HCT116 (cell line): ENCODE data around the gene TNFRSF12A. TPM values are rescaled to one million over a fixed set of nuclear protein-coding genes. Genes with fewer than 3 reads are reported as not detected.

Experiments used
- ATAC-seq: fragments of 200-7000 bp; cut with Tn5 transposase; 2 replicates; pipeline ENCODE4 v1.9.1; 2020; ENCODE audit warnings: mild to moderate bottlenecking, moderate library complexity
- BruUV-seq: library from RNA; stranded (reverse); fragments of 400-500 nt; replicated peaks from 2 replicates; lab custom pipeline; 2021; lab: Mats Ljungman, UMichigan
- CTCF ChIA-PET: fragments of 300-600 bp; sonication (Branson Sonifier 250); formaldehyde crosslinking; loops from one replicate; lab custom pipeline; 2021; ENCODE audit warnings: antibody characterized with exemption; lab: Charles Lee
- POLR2A ChIA-PET: fragments of 300-600, 350-600 bp; sonication (Branson Sonifier 250); formaldehyde crosslinking; loops from one replicate; lab custom pipeline; 2021; ENCODE audit warnings: antibody characterized with exemption; lab: Charles Lee
- RAD21 ChIA-PET, 2 experiments: fragments of 300-600 bp; sonication (Branson Sonifier 250); formaldehyde crosslinking; loops; one replicate each; lab custom pipeline; 2023; ENCODE audit warnings: low total read pairs in 2 of 2; ENCODE audit not compliant: uncharacterized antibody in 2 of 2, unreplicated experiment in 2 of 2, low non-redundant PET in 1 of 2; lab: Charles Lee
- DNase-seq: peaks from one replicate; pipeline ENCODE4 v3.0.0-alpha.2; 2010; ENCODE audit warnings: low read depth, low spot score
- H2AFZ ChIP-seq: fragments of 200-600 bp; shearing (Covaris generic), sonication (generic); 2 replicates; pipeline ENCODE4 v1.6.1; 2017; ENCODE audit warnings: low read depth, mixed run types, mixed read lengths, antibody characterized with exemption, low read length; ENCODE audit not compliant: poor library complexity, severe bottlenecking
- H3K27ac ChIP-seq: 2 replicates; pipeline ENCODE4 v1.5.1; 2012; ENCODE audit warnings: low read depth, low read length
- H3K27me3 ChIP-seq: fragments of 200-600 bp; sonication (generic); 2 replicates; pipeline ENCODE4 v1.6.1; 2016; ENCODE audit warnings: mixed run types, low read length, mixed read lengths; ENCODE audit not compliant: insufficient read depth
- H3K36me3 ChIP-seq, 2 experiments: fragments of 200-500 bp in 1 of 2; fragments of 200-600 bp in 1 of 2; sonication (Bioruptor generic) in 1 of 2; sonication (generic) in 1 of 2; 2 replicates each; pipeline versions ENCODE4 v1.5.1 to v1.6.1; 2014 to 2016; ENCODE audit warnings: low read length in 2 of 2, inconsistent platforms in 1 of 2, mixed read lengths in 1 of 2, mixed run types in 1 of 2; ENCODE audit not compliant: insufficient read depth in 2 of 2, control insufficient read depth in 1 of 2
- H3K4me1 ChIP-seq, 2 experiments: fragments of 200-600 bp in 1 of 2; sonication (generic) in 1 of 2; 2 replicates each; pipeline versions ENCODE4 v1.5.1 to v1.6.1; 2012 to 2017; ENCODE audit warnings: low read length in 2 of 2, inconsistent platforms in 1 of 2, mild to moderate bottlenecking in 1 of 2, mixed read lengths in 1 of 2, mixed run types in 1 of 2, moderate library complexity in 1 of 2; ENCODE audit not compliant: insufficient read depth in 2 of 2, control insufficient read depth in 1 of 2
- H3K4me2 ChIP-seq: fragments of 200-600 bp; sonication (generic); 2 replicates; pipeline ENCODE4 v1.6.1; 2017; ENCODE audit warnings: mixed run types, low read length, mixed read lengths
- H3K4me3 ChIP-seq, 2 experiments: fragments of 200-600 bp in 1 of 2; sonication (generic) in 1 of 2; replicated peaks in 1 of 2; 2 replicates each; pipeline ENCODE4 v1.5.1; 2011 to 2016; ENCODE audit warnings: low read length in 2 of 2, control low read depth in 1 of 2, low read depth in 1 of 2, mild to moderate bottlenecking in 1 of 2, mixed read lengths in 1 of 2, mixed run types in 1 of 2
- H3K79me2 ChIP-seq: fragments of 200-600 bp; sonication (generic); 2 replicates; pipeline ENCODE4 v1.6.1; 2017; ENCODE audit warnings: mild to moderate bottlenecking, mixed run types, low read length, moderate library complexity, mixed read lengths; ENCODE audit not compliant: insufficient read depth
- H3K9ac ChIP-seq: fragments of 200-600 bp; sonication (generic); 2 replicates; pipeline ENCODE4 v1.6.1; 2016; ENCODE audit warnings: low read length, mixed read lengths
- H3K9me2 ChIP-seq: fragments of 200-600 bp; sonication (generic), shearing (Covaris generic); 2 replicates; pipeline ENCODE4 v1.6.1; 2017; ENCODE audit warnings: mixed run types, mild to moderate bottlenecking, moderate library complexity; ENCODE audit not compliant: insufficient read depth
- H3K9me3 ChIP-seq, 2 experiments: fragments of 200-500 bp in 1 of 2; fragments of 200-600 bp in 1 of 2; sonication (Bioruptor generic) in 1 of 2; sonication (generic) in 1 of 2; 2 replicates each; pipeline ENCODE4 v1.6.1; 2014 to 2017; ENCODE audit warnings: low read length in 2 of 2, mixed read lengths in 2 of 2, inconsistent platforms in 1 of 2, low read depth in 1 of 2, mild to moderate bottlenecking in 1 of 2, mixed run types in 1 of 2, moderate library complexity in 1 of 2; ENCODE audit not compliant: control insufficient read depth in 1 of 2, insufficient read depth in 1 of 2
- H4K20me1 ChIP-seq: fragments of 200-600 bp; sonication (generic), shearing (Covaris generic); 2 replicates; pipeline ENCODE4 v1.6.1; 2017; ENCODE audit warnings: mixed run types, mild to moderate bottlenecking, moderate library complexity; ENCODE audit not compliant: insufficient read depth
- CEBPB ChIP-seq: IDR thresholded peaks from 2 replicates; pipeline ENCODE4 v1.6.1; 2012; ENCODE audit warnings: low read depth
- EGR1 ChIP-seq: IDR thresholded peaks from 2 replicates; pipeline ENCODE4 v1.6.1; 2012; ENCODE audit warnings: low read depth
- EZH2 ChIP-seq: fragments of 200-600 bp; sonication (generic); IDR thresholded peaks from 2 replicates; pipeline ENCODE4 v1.6.1; 2017; ENCODE audit warnings: antibody characterized with exemption, mixed run types
- EZH2phosphoT487 ChIP-seq: fragments of 200-600 bp; IDR thresholded peaks from 2 replicates; pipeline ENCODE4 v1.6.1; 2018; ENCODE audit warnings: antibody characterized with exemption, borderline replicate concordance
- JUND ChIP-seq: IDR thresholded peaks from 2 replicates; pipeline ENCODE4 v1.6.1; 2012
- POLR2A ChIP-seq: IDR thresholded peaks from 2 replicates; pipeline ENCODE4 v1.7.0; 2011; ENCODE audit warnings: borderline replicate concordance; ENCODE audit not compliant: insufficient read depth, insufficient read length; ENCODE audit errors: extremely low read depth
- RAD21 ChIP-seq: IDR thresholded peaks from 2 replicates; pipeline ENCODE4 v1.6.1; 2012; ENCODE audit warnings: low read depth, mild to moderate bottlenecking
- REST ChIP-seq: IDR thresholded peaks from 2 replicates; pipeline ENCODE4 v1.6.1; 2012; ENCODE audit warnings: low read depth
- SIN3A ChIP-seq: IDR thresholded peaks from 2 replicates; pipeline ENCODE4 v1.6.1; 2012; ENCODE audit warnings: low read depth
- SP1 ChIP-seq: IDR thresholded peaks from 2 replicates; pipeline ENCODE4 v1.6.1; 2012; ENCODE audit warnings: low read depth
- TCF7L2 ChIP-seq: IDR thresholded peaks from 2 replicates; pipeline ENCODE4 v1.7.0; 2011; ENCODE audit warnings: borderline replicate concordance, inconsistent platforms; ENCODE audit not compliant: insufficient read depth, insufficient read length; ENCODE audit errors: extremely low read depth
- YY1 ChIP-seq: IDR thresholded peaks from 2 replicates; pipeline ENCODE4 v1.6.1; 2011; ENCODE audit warnings: low read length, low read depth, moderate library complexity, mild to moderate bottlenecking; ENCODE audit not compliant: insufficient replicate concordance; ENCODE audit errors: extremely low read depth
- ZFX ChIP-seq: fragments of 450-650 bp; IDR thresholded peaks from 2 replicates; pipeline ENCODE4 v1.6.1; 2017
- ZNF274 ChIP-seq: fragments of 200-500 bp; sonication (Bioruptor generic); IDR thresholded peaks from 2 replicates; pipeline ENCODE4 v1.6.1; 2014; ENCODE audit warnings: mild to moderate bottlenecking, low read depth, low read length, inconsistent platforms
- intact Hi-C: fragments of 100-400 bp; cut with micrococcal nuclease; formaldehyde crosslinking; loops from 2 replicates; pipeline ENCODE4 v1.10.0; 2022
- total RNA-seq: library from RNA; stranded (reverse); gene quantifications from one replicate; pipeline ENCODE4 v1.2.1, GENCODE V29; 2021; ENCODE audit not compliant: unreplicated experiment
- TF ChIP-seq, protein P1 (sequence below): IDR thresholded peaks from 2 replicates; pipeline ENCODE4 v1.6.1; 2012
- TF ChIP-seq, protein P2 (sequence below): IDR thresholded peaks from 2 replicates; pipeline ENCODE4 v1.6.1; 2011; ENCODE audit warnings: mild to moderate bottlenecking, low read length, moderate library complexity; ENCODE audit not compliant: insufficient replicate concordance; ENCODE audit errors: extremely low read depth

The TNFRSF12A gene
- total RNA-seq, 1 experiment from 2014 or later, result 188 TPM

DNA sequence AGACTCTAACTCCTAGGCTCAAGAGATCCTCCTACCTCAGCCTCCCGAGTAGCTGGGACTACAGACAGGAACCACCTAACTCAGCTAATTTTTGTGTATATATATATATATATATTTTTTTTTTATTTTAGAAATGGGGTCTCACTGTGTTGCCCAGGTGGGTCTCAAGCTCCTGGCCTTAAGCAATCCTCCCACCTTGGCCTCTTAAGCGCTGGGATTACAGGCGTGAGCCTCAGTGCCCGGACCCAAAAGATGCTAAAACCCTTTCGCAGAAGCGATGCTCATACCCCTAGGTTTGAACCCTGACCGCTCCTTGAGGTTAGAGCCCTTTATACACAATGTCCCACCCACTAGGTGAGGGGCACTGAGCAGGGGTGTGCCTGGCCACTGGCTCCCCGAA is 9.7 kb upstream of the TNFRSF12A start:
- H3K9ac ChIP-seq, result peak overlapping the region; percentile 64; the same call in 1 of the 2 replicates
- H3K9me3 ChIP-seq, result no peaks in the 10 kb centered on the region
- CTCF ChIA-PET, result interaction anchor here (1.0 to 2.1 kb wide), 5 partner anchors 10 to 21 kb away, joined by 3 to 12 read pairs (median 6); partner anchors contain the start of genes HCFC1R1, THOC6 and TNFRSF12A
- DNase-seq, result no peak
- peaks cover 65 to 98% of the 10 kb centered on the region in 2 experiments for H3K4me1 ChIP-seq
- H3K36me3 ChIP-seq, result no peaks in the 10 kb centered on the region
- H3K27ac ChIP-seq, result peak overlapping the region; percentile 76
- no peaks in the 10 kb centered on the region for H4K20me1 ChIP-seq
- intact Hi-C loops, result no loop called here
- H2AFZ ChIP-seq, result no peak overlapping the region
- no TSS peak for BruUV-seq
- peak overlapping the region; percentile 84 for H3K4me2 ChIP-seq
- POLR2A ChIA-PET, result interaction anchor here (0.6 to 11.4 kb wide), 3 partner anchors 11 to 291 kb away, joined by 4 to 188 read pairs (median 4); partner anchors contain the start of genes CLDN6, HCFC1R1, PRSS27 and THOC6
- no peaks in the 10 kb centered on the region for H3K79me2 ChIP-seq
- RAD21 ChIA-PET, result no interaction called here
- ATAC-seq, result no peak
- TF ChIP-seq EZH2 (no peak), POLR2A (no peak), RAD21 (no peak), JUND (no peak), ZNF274 (no peak), REST (no peak), CEBPB (no peak), YY1 (no peak), SP1 (no peak), EGR1 (no peak), ZFX (no peak), SIN3A (no peak), TCF7L2 (no peak), EZH2phosphoT487 (no peak)
- TF ChIP-seq, protein P1, sequence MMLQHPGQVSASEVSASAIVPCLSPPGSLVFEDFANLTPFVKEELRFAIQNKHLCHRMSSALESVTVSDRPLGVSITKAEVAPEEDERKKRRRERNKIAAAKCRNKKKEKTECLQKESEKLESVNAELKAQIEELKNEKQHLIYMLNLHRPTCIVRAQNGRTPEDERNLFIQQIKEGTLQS, result no peak
- TF ChIP-seq, protein P2, sequence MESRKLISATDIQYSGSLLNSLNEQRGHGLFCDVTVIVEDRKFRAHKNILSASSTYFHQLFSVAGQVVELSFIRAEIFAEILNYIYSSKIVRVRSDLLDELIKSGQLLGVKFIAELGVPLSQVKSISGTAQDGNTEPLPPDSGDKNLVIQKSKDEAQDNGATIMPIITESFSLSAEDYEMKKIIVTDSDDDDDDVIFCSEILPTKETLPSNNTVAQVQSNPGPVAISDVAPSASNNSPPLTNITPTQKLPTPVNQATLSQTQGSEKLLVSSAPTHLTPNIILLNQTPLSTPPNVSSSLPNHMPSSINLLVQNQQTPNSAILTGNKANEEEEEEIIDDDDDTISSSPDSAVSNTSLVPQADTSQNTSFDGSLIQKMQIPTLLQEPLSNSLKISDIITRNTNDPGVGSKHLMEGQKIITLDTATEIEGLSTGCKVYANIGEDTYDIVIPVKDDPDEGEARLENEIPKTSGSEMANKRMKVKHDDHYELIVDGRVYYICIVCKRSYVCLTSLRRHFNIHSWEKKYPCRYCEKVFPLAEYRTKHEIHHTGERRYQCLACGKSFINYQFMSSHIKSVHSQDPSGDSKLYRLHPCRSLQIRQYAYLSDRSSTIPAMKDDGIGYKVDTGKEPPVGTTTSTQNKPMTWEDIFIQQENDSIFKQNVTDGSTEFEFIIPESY, result no peak
- TF ChIP-seq, all 23 proteins: peak for 0
- no peaks in the 10 kb centered on the region for H3K27me3 ChIP-seq
- no peaks in the 10 kb centered on the region for H3K9me2 ChIP-seq
- H3K4me3 ChIP-seq, result peak overlapping the region in 1 of 2 experiments; percentile 46; a peak in 1 of 4 replicates
